Glutamatergic neuron (in vitro differentiated cells): Measurements from ENCODE around the gene KMT2B. TPM values are rescaled to one million over a fixed set of nuclear protein-coding genes. Genes with fewer than 3 reads are reported as not detected.
A peak's percentile ranks its signal among the peaks of the same experiment; 100 is the strongest.

Source experiments
- DNase-seq: peaks from one replicate; pipeline ENCODE4 v3.0.0; 2022
- H3K27ac Mint-ChIP-seq: one replicate; pipeline ENCODE4 v1.8.0; 2020; ENCODE audit warnings: mild to moderate bottlenecking, mixed read lengths, inconsistent platforms; ENCODE audit not compliant: unreplicated experiment
- H3K27me3 Mint-ChIP-seq: one replicate; pipeline ENCODE4 v1.8.0; 2020; ENCODE audit warnings: mild to moderate bottlenecking, moderate library complexity, mixed read lengths, inconsistent platforms; ENCODE audit not compliant: unreplicated experiment
- H3K36me3 Mint-ChIP-seq: one replicate; pipeline ENCODE4 v1.8.0; 2020; ENCODE audit warnings: mild to moderate bottlenecking, mixed read lengths, inconsistent platforms; ENCODE audit not compliant: unreplicated experiment
- H3K4me1 Mint-ChIP-seq: one replicate; pipeline ENCODE4 v1.8.0; 2020; ENCODE audit warnings: mild to moderate bottlenecking, low read depth, mixed read lengths, inconsistent platforms; ENCODE audit not compliant: unreplicated experiment
- H3K4me3 Mint-ChIP-seq: one replicate; pipeline ENCODE4 v1.8.0; 2020; ENCODE audit warnings: mild to moderate bottlenecking, mixed read lengths, inconsistent platforms; ENCODE audit not compliant: unreplicated experiment
- H3K9me3 Mint-ChIP-seq: one replicate; pipeline ENCODE4 v1.8.0; 2020; ENCODE audit warnings: mild to moderate bottlenecking, moderate library complexity, mixed read lengths, inconsistent platforms; ENCODE audit not compliant: unreplicated experiment
- total RNA-seq: library from RNA; stranded (reverse); fragmentation: NEBNext Ultra II Directional; extraction: Animal tissue kit (Norgen Biotek cat#: 25700); gene quantifications from one replicate; pipeline ENCODE4 v1.2.1, GENCODE V29; 2021; ENCODE audit not compliant: unreplicated experiment
- TF ChIP-seq, protein P1 (sequence below): fragments of 200-600 bp; sonication (generic); IDR thresholded peaks from one replicate; pipeline ENCODE4 v1.5.0; 2021; ENCODE audit not compliant: partially characterized antibody, unreplicated experiment

The KMT2B gene
- total RNA-seq, 1 donor from 2014 or later = 60.8 TPM

GRCh38 chr19:35757749-35758608 lies 40.2 kb downstream of the KMT2B start, which contains the start of gene PROSER3:
TSS of gene PROSER3 (plus strand) at chr19:35758176. CDS start at chr19:35758216, 40 bp downstream.
- H3K4me3 Mint-ChIP-seq = peak within 1 kb of the TSS; percentile 92
- H3K36me3 Mint-ChIP-seq = no peaks in the 10 kb centered on the region
- peaks cover 13% of the 10 kb centered on the region for H3K9me3 Mint-ChIP-seq
- peaks cover 18% of the 10 kb centered on the region for H3K27me3 Mint-ChIP-seq
- DNase-seq = peak; percentile 98
- H3K4me1 Mint-ChIP-seq = peaks cover 14% of the 10 kb centered on the region
- TF ChIP-seq, protein P1, sequence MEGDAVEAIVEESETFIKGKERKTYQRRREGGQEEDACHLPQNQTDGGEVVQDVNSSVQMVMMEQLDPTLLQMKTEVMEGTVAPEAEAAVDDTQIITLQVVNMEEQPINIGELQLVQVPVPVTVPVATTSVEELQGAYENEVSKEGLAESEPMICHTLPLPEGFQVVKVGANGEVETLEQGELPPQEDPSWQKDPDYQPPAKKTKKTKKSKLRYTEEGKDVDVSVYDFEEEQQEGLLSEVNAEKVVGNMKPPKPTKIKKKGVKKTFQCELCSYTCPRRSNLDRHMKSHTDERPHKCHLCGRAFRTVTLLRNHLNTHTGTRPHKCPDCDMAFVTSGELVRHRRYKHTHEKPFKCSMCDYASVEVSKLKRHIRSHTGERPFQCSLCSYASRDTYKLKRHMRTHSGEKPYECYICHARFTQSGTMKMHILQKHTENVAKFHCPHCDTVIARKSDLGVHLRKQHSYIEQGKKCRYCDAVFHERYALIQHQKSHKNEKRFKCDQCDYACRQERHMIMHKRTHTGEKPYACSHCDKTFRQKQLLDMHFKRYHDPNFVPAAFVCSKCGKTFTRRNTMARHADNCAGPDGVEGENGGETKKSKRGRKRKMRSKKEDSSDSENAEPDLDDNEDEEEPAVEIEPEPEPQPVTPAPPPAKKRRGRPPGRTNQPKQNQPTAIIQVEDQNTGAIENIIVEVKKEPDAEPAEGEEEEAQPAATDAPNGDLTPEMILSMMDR = no peak
- H3K27ac Mint-ChIP-seq = peak within 1 kb of the TSS; percentile 95

DNA sequence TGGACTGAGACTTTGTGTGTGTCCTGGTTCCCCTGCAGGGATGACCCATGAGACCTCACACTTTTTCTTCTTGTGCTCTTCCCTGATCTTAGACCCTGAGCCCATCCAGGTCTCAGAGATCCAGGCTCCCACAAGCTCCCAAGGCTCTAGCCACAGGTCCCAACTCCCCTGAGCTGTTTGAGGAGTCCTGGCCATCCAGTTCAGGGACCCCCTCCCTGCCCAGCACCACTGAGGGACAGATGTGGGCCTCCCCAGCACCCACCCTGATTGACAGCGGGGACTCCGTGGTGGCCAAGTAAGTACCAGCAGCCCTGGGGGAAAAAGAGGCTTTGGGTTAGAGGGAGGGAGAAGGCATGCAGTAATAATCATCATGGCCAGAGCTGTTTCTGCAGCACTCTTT lies 41.9 kb downstream of the KMT2B start:
- TF ChIP-seq, protein P1 = no peak
- Mint-ChIP-seq H3K9me3 (peaks cover 13% of the 10 kb centered on the region), H3K36me3 (no peaks in the 10 kb centered on the region), H3K27ac (peak overlapping the region; percentile 62), H3K4me3 (peak overlapping the region; percentile 92), H3K4me1 (peaks cover 13% of the 10 kb centered on the region), H3K27me3 (peaks cover 11% of the 10 kb centered on the region)
- no peak for DNase-seq

DNA sequence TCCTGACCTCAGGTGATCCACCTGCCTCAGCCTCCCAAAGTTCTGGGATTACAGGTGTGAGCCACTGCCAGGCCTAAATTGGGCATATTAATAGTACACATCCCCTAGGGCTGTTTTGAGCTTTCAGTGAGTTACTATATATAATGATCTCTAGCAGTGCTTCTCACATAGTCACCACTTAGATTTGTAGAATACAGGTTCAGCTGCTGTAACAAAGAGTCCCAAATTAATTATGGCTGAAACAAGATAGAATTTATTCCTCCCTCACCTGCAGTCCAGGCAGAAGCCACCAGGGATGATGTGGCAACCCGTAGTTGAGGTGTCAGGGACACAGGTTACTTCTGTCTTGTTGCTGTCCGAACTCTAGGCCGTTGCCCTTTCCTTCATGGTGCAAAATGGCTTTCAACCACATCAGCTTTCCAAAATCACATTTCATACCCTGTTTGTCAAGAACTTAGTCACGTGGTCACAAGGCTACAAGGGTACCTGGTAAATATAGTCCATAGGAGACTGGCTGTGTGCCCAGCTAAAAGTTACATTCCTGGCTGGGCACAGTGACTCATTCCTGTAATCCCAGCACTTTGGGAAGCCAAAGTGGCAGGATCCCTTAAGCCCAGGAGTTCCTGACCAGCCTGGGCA lies 43.0 kb downstream of the KMT2B start:
- DNase-seq = no peak
- no peak overlapping the region for H3K4me3 Mint-ChIP-seq
- no peaks in the 10 kb centered on the region for H3K36me3 Mint-ChIP-seq
- peaks cover 10% of the 10 kb centered on the region for H3K9me3 Mint-ChIP-seq
- H3K4me1 Mint-ChIP-seq = peaks cover 9% of the 10 kb centered on the region
- no peak overlapping the region for H3K27ac Mint-ChIP-seq
- TF ChIP-seq, protein P1 = no peak
- peaks cover 8% of the 10 kb centered on the region for H3K27me3 Mint-ChIP-seq

DNA sequence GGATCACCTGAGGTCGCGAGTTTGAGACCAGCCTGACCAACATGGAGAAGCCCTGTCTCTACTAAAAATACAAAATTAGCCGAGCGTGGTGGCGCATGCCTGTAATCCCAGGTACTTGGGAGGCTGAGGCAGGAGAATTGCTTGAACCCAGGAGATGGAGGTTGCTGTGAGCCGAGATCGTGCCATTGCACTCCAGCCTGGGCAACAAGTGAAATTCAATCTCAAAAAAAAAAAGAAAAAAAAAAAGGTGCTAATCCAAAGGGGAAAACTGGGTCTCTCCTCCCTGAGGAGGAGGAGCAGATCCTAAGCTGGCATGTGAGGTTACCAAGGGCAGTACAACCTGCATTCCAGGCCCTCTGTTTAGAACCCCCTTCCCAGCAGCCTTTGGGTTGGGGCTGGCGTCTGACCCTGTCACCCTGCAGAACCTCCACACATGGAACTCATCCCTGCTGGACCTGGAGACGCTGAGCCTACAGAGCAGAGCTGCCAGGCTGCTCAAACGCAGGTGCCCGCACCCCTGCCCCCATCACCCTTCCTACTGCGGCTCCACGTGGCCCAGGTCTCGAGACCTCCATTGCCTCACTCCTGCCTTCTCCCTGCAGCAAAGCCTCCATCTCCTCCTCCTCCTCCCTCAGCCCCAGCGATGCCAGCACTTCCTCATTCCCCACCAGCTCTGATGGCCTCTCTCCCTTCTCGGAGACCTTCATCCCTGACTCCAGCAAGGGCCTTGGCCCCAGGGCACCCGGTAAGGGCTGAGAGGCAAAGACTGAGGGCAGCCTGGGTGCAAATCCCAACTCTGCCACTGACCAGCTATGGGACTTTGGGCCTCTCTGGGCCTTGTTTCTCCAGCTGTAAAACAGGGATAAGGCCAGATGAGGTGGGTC lies 46.9 kb downstream of the KMT2B start:
- H3K4me3 Mint-ChIP-seq = no peak overlapping the region
- H3K36me3 Mint-ChIP-seq = no peaks in the 10 kb centered on the region
- H3K27ac Mint-ChIP-seq = no peak overlapping the region
- TF ChIP-seq, protein P1 = no peak
- no peak for DNase-seq
- peaks cover 7% of the 10 kb centered on the region for H3K27me3 Mint-ChIP-seq
- no peaks in the 10 kb centered on the region for H3K9me3 Mint-ChIP-seq
- H3K4me1 Mint-ChIP-seq = peaks cover 1% of the 10 kb centered on the region
